Measurements from ENCODE around the gene CAPZB. TPM values are rescaled to one million over a fixed set of nuclear protein-coding genes. Genes with fewer than 3 reads are reported as not detected.

CAPZB gene
- total and polyA plus RNA-seq, 2 experiments from 2014 or later: 86.2 to 278 TPM

DNA sequence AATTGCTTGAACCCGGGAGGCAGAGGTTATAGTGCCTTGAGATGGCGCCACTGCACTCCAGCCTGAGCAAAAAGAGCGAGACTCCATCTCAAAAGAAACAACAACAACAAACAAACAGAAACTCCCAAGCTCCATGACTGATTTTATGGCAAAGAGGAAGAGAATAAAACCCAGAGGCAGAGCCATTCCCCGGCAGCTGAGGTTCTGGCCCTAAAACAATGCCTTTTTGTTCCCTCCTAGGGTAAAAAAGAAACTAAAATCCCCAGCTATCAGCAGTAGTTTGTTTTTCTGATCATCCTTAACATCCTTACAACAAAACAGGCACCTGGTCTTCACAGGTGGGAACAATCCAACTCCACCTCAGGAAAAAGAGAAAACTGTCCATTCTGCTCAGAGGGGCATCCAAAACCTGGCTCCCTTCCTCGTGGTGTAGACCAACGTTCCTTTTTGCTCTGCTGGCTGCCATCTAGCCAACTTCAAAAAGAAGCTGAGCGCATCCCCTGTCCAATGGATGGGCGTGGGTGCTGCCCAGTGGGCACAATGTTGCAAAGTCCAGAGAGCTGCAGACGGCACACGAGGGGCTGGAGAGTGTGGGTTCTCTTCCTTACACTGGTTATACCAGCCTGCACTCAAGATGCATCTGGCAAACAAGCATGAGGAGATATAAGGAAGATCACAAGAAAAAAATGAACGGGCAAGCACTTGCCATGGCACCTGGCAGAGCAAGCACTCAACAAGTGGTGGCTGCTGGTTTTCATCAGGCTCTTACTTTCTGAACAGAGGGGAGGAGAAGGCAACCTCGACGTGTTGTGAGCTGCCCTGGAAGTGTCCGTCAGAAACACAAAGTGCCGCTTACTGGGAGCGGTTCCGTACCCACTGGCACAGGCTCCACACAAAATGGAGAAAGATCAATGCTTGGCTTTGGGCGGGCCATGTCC lies 118.5 kb downstream of the CAPZB start:
- H3K9me3 ChIP-seq (ENCODE audit: low read depth): no peaks in the 10 kb centered on the region
- no peak overlapping the region for H3K4me3 ChIP-seq
- no peak overlapping the region for H3K27ac ChIP-seq
- TF ChIP-seq, protein P1, sequence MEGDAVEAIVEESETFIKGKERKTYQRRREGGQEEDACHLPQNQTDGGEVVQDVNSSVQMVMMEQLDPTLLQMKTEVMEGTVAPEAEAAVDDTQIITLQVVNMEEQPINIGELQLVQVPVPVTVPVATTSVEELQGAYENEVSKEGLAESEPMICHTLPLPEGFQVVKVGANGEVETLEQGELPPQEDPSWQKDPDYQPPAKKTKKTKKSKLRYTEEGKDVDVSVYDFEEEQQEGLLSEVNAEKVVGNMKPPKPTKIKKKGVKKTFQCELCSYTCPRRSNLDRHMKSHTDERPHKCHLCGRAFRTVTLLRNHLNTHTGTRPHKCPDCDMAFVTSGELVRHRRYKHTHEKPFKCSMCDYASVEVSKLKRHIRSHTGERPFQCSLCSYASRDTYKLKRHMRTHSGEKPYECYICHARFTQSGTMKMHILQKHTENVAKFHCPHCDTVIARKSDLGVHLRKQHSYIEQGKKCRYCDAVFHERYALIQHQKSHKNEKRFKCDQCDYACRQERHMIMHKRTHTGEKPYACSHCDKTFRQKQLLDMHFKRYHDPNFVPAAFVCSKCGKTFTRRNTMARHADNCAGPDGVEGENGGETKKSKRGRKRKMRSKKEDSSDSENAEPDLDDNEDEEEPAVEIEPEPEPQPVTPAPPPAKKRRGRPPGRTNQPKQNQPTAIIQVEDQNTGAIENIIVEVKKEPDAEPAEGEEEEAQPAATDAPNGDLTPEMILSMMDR (IDR thresholded peaks at IDR 0.05; ENCODE audit: low read depth, low read length): no peak
- no peaks in the 10 kb centered on the region for H3K36me3 ChIP-seq
- no peaks in the 10 kb centered on the region for H3K27me3 ChIP-seq
- H3K4me1 ChIP-seq (ENCODE audit: low read depth): no peaks in the 10 kb centered on the region
- DNase-seq (ENCODE audit: low read depth in 1 of 2, low spot score in 1 of 2): no peak

DNA sequence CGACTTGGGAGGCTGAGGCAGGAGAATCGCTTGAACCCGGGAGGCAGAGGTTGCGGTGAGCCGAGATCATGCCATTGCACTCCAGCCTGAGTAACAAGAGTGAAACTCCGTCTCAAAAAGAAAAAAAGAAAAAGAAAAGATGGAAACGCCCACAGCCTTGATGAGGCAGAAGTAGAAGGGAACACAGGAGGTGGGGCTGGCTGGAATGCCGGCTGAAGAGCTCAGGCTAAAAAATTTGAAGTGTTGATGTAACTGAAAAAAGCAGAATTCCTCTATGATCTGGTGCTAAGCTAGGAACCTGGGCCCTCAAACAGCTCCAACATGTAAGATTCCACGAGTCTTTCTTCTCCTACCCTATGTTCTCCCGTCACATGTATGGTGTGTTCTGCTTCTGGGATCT lies 119.6 kb downstream of the CAPZB start:
- TF ChIP-seq, protein P1 (IDR thresholded peaks at IDR 0.05; ENCODE audit: low read depth, low read length): no peak
- H3K9me3 ChIP-seq (ENCODE audit: low read depth): no peaks in the 10 kb centered on the region
- DNase-seq (ENCODE audit: low read depth in 1 of 2, low spot score in 1 of 2): no peak

GRCh38 chr1:19363536-19364152 lies 121.7 kb downstream of the CAPZB start:
- Histone ChIP-seq H3K36me3 (no peaks in the 10 kb centered on the region), H3K27me3 (no peaks in the 10 kb centered on the region), H3K27ac (peak overlapping the region; percentile 28), H3K4me1 (ENCODE audit: low read depth) (no peaks in the 10 kb centered on the region), H3K9me3 (ENCODE audit: low read depth) (no peaks in the 10 kb centered on the region), H3K4me3 (no peak overlapping the region)
- no peak for DNase-seq (ENCODE audit: low read depth in 1 of 2, low spot score in 1 of 2)
- TF ChIP-seq, protein P1 (IDR thresholded peaks at IDR 0.05; ENCODE audit: low read depth, low read length): no peak

More for the DNA sequence above, 119.6 kb downstream of the CAPZB start:
- Histone ChIP-seq H3K27ac (no peak overlapping the region), H3K4me1 (ENCODE audit: low read depth) (no peaks in the 10 kb centered on the region), H3K27me3 (no peaks in the 10 kb centered on the region), H3K36me3 (no peaks in the 10 kb centered on the region), H3K4me3 (no peak overlapping the region)

DNA sequence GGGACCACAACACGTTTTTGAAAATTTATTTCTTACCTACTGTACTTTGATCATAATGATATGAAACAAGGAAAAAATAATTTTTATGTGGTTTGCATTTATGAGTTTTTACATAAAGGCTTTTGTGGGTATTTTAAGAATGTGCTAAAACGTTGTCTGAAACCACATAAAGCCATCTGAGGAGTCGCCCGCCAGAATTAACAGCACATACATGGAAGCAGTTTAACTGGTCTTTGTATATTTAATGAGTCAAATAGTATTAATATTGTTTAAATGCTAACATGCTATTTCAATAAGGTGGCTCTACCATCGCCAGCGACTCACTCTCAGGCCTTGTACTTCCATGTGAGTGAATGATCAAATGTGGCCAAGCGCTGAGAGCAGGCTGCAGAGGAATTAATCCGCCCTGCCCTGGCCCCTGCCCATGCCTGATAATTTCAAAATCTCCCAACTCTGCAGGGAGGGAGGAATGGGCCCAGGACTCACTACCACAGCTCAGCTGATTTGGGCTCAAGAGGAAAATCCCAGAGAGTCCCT lies 123.7 kb downstream of the CAPZB start:
- Histone ChIP-seq H3K36me3 (peaks cover 6% of the 10 kb centered on the region), H3K27ac (no peak overlapping the region), H3K4me3 (no peak overlapping the region), H3K4me1 (ENCODE audit: low read depth) (no peaks in the 10 kb centered on the region), H3K27me3 (no peaks in the 10 kb centered on the region), H3K9me3 (ENCODE audit: low read depth) (no peaks in the 10 kb centered on the region)
- TF ChIP-seq, protein P1 (IDR thresholded peaks at IDR 0.05; ENCODE audit: low read depth, low read length): no peak
- DNase-seq (ENCODE audit: low read depth in 1 of 2, low spot score in 1 of 2): no peak

GRCh38 chr1:19360843-19361610 lies 124.3 kb downstream of the CAPZB start:
- Histone ChIP-seq H3K9me3 (ENCODE audit: low read depth) (no peaks in the 10 kb centered on the region), H3K4me1 (ENCODE audit: low read depth) (no peaks in the 10 kb centered on the region), H3K4me3 (no peak overlapping the region), H3K27me3 (no peaks in the 10 kb centered on the region), H3K27ac (no peak overlapping the region), H3K36me3 (peaks cover 12% of the 10 kb centered on the region)
- no peak for DNase-seq (ENCODE audit: low read depth in 1 of 2, low spot score in 1 of 2)
- TF ChIP-seq, protein P1 (IDR thresholded peaks at IDR 0.05; ENCODE audit: low read depth, low read length): no peak
